ENCODE measurements around the gene CDKN1B.

DNA sequence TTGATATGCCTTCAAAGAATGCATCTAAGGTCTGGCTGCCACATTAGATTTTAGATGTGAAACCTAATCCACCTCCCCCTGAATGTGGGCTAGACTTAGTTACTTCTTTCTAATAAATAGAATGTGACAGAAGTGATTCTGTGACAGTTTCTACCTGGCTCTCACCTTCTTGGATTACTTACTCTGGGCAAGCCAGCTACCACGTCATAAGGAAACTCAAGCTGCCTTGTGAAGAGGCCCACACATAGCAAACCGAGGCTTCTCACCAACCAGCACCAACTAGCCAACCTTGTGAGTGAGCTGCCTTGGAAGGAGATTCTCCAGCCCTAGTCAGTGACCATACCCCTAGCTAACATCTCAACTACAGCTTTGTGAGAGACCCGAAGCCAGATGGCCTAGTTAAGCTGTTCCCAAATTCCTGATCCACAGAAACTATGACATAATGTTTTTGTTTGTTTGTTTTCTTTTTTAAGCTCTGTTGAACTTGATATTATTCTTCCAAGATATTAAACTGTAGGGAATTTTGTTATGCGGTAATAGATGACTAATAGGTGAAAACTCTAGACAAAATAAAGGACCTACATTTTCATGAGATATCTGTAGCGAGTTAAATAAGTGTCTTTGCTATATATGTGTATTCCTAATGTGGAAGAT, 27.4 kb upstream of the CDKN1B start:
- TF ChIP-seq, protein P1, sequence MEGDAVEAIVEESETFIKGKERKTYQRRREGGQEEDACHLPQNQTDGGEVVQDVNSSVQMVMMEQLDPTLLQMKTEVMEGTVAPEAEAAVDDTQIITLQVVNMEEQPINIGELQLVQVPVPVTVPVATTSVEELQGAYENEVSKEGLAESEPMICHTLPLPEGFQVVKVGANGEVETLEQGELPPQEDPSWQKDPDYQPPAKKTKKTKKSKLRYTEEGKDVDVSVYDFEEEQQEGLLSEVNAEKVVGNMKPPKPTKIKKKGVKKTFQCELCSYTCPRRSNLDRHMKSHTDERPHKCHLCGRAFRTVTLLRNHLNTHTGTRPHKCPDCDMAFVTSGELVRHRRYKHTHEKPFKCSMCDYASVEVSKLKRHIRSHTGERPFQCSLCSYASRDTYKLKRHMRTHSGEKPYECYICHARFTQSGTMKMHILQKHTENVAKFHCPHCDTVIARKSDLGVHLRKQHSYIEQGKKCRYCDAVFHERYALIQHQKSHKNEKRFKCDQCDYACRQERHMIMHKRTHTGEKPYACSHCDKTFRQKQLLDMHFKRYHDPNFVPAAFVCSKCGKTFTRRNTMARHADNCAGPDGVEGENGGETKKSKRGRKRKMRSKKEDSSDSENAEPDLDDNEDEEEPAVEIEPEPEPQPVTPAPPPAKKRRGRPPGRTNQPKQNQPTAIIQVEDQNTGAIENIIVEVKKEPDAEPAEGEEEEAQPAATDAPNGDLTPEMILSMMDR (conservative IDR thresholded peaks at IDR 0.05; ENCODE audit: low read depth, low read length), result no peak
- no peak for TF ChIP-seq POLR2A (IDR thresholded peaks at IDR 0.05; ENCODE audit: low read depth, low read length)
- no peak for TF ChIP-seq SMC3 (IDR thresholded peaks at IDR 0.05; ENCODE audit: low read depth, low read length)
- TF ChIP-seq, protein P2, sequence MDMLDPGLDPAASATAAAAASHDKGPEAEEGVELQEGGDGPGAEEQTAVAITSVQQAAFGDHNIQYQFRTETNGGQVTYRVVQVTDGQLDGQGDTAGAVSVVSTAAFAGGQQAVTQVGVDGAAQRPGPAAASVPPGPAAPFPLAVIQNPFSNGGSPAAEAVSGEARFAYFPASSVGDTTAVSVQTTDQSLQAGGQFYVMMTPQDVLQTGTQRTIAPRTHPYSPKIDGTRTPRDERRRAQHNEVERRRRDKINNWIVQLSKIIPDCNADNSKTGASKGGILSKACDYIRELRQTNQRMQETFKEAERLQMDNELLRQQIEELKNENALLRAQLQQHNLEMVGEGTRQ (IDR thresholded peaks at IDR 0.05; ENCODE audit: low read depth, low read length), result no peak
- no peak for TF ChIP-seq RFX5 (IDR thresholded peaks at IDR 0.05; ENCODE audit: low read depth, low read length)
- no peak for TF ChIP-seq MAZ (IDR thresholded peaks at IDR 0.05; ENCODE audit: borderline replicate concordance, low read depth, low read length)
- no peak for TF ChIP-seq RAD21 (IDR thresholded peaks at IDR 0.05; ENCODE audit: low read length)
